Stimulated activated CD4-positive, alpha-beta T cell treated with anti-CD3 and anti-CD28 coated beads, Interleukin-15, amount 100 ng/mL, for 24 hours (primary cell): ENCODE data around the gene COMMD2.

Source experiments
- DNase-seq: peaks from one replicate; pipeline ENCODE4 v3.0.0-alpha.2; 2020

COMMD2 gene

GRCh38 chr3:149763565-149764195, 11.4 kb upstream of the COMMD2 start:
- no peak for DNase-seq

DNA sequence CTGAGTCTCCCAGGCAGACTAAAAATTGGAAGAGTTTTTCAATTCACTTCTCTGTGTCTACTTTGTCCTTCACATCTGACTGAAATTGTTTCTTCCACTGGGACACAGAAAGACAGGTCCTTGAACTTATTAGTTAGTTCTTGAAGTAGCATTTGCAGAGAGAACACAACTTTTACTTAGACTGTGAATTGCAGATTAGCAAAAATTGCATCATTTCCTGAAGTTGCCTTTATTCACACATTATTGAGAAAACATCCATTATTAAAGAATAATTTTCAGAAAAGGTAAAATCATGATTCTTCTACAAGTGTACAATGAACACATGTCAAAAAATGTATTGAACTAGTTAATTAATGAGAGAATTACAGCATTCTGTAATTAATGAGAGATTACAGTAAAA, 1.4 kb upstream of the COMMD2 start:
- no peak for DNase-seq

GRCh38 chr3:149752788-149753136, 473 bp upstream of the COMMD2 start:
- no peak for DNase-seq

DNA sequence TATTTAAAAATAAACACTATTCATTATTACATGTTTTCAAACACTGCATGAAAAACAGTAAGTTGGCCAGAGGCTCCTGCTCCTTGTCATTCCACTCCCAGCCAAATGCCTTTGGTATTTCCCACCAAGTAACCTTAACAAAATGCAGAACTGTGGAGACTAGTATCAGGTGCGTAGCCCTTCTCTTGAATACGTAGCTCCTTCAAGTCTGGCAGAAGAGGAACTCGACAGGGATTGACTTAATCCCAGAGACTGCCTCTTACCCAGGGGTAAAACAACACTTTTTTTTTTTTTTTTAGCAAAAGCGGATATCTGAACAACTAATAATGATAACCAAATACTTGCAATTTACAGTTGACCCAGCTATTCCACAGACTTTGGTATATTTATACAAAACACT, 738 bp downstream of the COMMD2 start:
- no peak for DNase-seq

GRCh38 chr3:149744606-149745005, 7.7 kb downstream of the COMMD2 start:
- DNase-seq = no peak

- DNase-seq = no peak
Observed at GRCh38 chr3:149744151-149744550, 8.1 kb downstream of the COMMD2 start.

- DNase-seq = no peak
Observed at GRCh38 chr3:149739396-149739795, 12.9 kb downstream of the COMMD2 start.

GRCh38 chr3:149738876-149739275, 13.4 kb downstream of the COMMD2 start:
- no peak for DNase-seq

GRCh38 chr3:149736953-149737205, 15.4 kb downstream of the COMMD2 start:
- no peak for DNase-seq

GRCh38 chr3:149736175-149736952, 15.9 kb downstream of the COMMD2 start:
- DNase-seq = no peak

- no peak for DNase-seq
Observed at GRCh38 chr3:149732234-149732633, 20.1 kb downstream of the COMMD2 start.

DNA sequence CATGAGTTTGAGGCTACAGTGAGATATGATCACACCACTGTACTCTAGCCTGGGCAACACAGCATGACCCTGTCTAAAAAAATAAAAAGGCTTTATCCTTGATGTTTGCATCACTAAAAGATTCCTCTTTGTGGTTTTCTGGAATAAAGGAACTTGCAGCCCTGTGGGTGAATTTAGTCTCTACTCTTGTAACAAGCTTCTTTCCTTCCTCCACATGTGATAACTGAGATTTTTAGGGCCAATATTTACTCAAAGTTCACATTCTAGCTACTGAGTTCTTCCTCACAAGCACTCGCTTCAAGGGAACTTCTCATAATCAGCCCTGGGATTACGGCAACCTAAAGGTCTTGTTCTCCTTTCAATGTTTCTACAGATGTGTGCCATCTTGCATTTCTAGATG, 24.6 kb downstream of the COMMD2 start:
- no peak for DNase-seq

- no peak for DNase-seq
Observed at GRCh38 chr3:149726716-149727407, 25.4 kb downstream of the COMMD2 start.

GRCh38 chr3:149723781-149724180, 28.5 kb downstream of the COMMD2 start:
- no peak for DNase-seq

DNA sequence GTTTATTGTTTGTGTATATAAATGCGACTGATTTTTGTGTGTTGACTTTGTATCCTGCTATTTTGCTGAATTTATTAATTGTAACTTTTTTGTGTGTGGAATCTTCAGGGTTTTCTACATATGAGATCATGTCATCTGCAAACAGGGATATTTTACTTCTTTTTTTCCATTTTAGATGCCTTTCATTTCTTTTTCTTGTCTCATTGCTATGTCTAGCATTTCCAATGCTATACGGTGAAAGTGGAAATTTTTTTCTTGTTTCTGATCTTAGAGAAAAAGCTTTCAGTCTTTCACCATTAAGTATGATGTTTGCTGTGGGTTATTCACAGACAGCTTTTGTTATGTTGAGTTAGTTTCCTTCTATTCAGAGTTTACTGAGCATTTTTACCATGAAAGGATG, 31.4 kb downstream of the COMMD2 start:
- DNase-seq = no peak

DNA sequence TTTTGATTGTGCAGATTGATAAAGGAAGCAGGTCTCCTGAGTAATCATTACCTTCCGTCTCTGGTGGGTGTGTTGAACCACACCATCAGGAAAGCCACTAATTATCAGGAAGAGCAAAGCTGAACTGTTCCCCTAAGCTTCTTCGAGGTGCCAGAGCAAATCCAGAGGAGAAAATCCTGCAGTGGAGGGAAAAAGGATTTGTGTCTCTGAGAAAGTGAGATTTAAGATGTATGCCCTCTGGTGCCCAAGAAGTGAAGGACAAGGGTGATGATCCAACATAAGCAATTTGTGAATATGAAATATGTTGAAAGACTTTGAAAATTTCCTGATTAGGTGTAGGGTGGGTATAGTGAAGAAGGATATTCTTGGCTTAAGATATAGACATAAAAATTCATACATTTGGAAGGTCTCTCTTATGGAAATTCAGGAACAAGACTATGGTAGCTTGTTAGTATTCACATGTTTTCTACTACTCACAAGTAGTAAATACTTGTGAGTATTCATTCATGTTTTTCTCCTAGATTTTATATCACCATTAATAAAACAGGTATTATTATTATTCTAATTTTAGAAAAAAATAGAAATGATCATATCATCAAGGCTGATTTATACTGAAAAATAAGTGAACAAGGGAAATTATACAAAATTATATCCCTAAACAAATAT, 34.8 kb downstream of the COMMD2 start:
- peak; percentile 30 for DNase-seq

DNA sequence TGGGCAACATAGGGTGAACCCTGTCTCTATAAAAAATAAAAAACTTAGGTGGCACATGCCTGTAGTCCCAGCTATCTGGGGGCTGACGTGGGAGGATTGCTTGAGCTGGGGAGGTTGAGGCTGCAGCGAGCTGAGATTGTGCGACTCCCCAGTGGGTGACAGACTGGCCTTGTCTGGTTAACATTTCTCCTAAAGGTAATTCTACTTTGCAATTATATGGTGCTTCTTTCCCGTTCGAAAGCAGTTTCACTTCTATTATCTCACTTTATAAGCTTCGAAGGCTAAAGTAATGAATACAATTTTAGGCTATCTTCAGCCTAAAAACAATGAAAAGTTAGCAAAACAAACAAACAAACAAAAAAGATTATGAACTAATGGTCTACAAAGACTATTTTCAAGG, 35.3 kb downstream of the COMMD2 start:
- no peak for DNase-seq

- no peak for DNase-seq
Observed at GRCh38 chr3:149715247-149715646, 37.0 kb downstream of the COMMD2 start.

DNA sequence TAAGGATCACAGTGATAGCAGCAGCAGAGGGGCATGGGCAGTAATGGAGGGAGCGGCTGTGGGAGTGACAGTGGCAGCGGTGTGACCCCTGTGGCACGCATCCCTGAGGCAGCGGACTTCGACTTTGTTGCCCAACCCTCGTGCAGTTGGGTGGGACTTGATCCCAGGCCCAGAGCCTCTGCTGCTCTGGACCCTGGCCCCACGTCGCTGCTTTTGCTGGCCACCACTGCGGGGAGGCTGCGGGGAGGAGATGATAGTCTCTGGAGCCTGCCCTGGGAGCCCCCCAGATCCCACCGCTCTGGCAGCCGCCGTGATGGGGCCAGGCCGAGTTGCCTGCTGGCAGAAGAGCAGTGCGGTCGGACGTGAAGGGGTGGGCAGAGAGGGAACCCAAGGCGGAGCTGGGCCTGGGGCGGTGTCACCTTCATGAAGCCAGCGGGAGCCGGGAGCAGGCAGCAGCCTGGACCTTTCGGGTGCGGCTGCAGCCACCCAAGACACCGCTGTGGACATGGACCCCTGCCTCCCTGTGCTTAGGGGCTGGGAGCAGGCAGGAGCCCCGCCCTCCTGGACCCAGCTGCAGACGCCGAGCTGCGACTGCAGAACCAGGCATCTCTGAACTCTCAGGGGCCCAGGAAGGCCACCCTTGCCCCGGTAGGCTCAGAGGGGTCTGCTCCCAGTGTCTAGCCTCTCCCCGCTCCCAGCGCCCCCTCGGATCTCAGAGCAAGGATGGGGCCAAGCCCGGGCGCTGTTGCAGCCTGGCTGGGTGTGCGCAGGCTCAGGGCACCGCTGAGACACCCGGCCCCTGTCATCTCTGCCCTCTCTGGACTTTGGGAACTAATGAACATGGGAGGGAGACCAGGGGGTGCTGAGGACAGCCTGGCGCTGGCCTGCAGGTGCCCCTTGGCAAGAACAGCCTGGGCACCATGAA, 38.3 kb downstream of the COMMD2 start:
- DNase-seq = no peak

DNA sequence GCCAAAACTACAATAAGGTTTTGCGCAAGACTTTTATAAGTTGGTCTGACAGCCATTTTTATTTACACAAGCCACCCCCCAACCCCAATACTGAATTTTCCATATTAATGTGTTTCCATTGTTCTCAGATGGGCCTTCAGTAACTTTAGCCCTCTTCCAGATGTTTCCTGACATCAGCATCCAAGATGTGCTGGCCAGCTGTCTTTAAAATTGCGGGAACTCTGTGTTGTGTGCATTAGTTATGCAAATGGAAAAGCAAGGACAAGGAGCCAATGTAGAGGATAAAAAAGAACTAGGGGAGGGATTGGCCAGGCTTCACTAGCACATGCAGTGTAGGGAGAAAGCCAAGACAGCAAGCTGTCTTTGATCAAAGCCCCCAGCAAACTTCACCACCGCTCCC, 45.4 kb downstream of the COMMD2 start:
- DNase-seq = no peak

DNA sequence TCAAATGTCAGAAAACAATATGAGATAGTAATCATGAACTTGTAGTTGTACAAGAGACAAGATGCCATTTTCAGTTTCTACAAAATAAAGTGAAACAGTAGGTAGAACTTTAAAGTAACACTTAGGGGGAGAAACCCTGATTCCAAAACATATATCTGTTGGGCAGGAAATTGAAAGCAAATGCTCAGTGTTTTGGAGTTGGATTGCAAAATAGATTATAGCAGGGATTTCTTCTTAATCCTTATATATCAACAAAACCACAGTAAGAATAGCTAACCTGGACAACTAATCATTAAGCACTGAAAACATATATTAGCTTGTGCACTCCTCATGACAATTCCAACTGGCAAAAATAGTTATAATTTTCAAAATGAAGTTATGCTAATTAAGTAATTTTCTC, 46.9 kb downstream of the COMMD2 start:
- no peak for DNase-seq

DNA sequence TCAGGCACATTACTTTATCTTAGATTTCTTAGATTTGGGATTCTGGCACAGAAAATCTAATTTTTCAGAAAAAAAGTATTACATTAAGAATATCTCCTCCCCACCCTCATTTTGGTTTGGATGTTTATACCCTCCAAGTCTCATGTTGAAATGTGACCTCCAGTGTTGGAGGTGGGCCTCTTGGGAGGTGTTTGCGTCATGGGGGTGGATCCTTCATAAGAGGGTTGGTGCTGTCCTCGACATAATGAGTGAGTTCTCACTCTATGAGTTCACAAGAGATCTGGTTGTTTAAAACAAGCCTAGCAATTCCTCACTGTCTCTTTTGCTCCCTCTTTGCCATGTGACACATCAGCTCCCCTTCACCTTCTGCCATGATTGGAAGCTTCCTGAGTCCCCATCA, 48.8 kb downstream of the COMMD2 start:
- DNase-seq = no peak
